Measurements from ENCODE around the gene TOP2B.

DNA sequence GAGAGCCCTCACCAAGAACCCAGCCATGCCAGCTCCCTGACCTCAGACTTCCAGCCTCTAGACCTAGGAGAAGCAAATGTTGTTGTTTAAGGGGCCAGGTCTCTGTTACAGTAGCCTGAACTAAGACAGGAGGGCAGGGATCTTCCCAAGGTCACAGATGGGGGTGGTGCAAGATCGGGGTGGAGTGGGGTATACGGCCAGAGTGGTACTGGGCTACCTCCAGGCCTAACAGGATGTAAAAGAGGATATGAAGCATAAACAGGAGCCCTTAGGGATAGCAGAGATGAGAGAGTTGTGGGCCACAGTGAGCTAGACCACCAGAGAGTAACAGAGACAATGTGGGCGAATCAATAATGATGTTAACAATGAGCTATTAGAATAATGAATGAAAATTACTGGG lies 82.9 kb downstream of the TOP2B start:
- TF ChIP-seq, protein P1, sequence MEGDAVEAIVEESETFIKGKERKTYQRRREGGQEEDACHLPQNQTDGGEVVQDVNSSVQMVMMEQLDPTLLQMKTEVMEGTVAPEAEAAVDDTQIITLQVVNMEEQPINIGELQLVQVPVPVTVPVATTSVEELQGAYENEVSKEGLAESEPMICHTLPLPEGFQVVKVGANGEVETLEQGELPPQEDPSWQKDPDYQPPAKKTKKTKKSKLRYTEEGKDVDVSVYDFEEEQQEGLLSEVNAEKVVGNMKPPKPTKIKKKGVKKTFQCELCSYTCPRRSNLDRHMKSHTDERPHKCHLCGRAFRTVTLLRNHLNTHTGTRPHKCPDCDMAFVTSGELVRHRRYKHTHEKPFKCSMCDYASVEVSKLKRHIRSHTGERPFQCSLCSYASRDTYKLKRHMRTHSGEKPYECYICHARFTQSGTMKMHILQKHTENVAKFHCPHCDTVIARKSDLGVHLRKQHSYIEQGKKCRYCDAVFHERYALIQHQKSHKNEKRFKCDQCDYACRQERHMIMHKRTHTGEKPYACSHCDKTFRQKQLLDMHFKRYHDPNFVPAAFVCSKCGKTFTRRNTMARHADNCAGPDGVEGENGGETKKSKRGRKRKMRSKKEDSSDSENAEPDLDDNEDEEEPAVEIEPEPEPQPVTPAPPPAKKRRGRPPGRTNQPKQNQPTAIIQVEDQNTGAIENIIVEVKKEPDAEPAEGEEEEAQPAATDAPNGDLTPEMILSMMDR (IDR thresholded peaks at IDR 0.05) = no peak
- no peak for TF ChIP-seq POLR2A (IDR thresholded peaks at IDR 0.05)

All from stomach (tissue), 4 donors.